LNCAP (cell line): ENCODE results near the gene B3GALT5.

Experiments used
- CTCF ChIP-seq: fragments of 450-650 bp; IDR thresholded peaks from 2 replicates; pipeline ENCODE4 v1.5.1; 2017; ENCODE audit warnings: mild to moderate bottlenecking

B3GALT5 gene

GRCh38 chr21:39613041-39613934 is 548 bp downstream of the B3GALT5 start:
- TF ChIP-seq CTCF, result no peak

- no peak for TF ChIP-seq CTCF
These were observed 3.6 kb downstream of the B3GALT5 start for GRCh38 chr21:39616211-39616772.

DNA sequence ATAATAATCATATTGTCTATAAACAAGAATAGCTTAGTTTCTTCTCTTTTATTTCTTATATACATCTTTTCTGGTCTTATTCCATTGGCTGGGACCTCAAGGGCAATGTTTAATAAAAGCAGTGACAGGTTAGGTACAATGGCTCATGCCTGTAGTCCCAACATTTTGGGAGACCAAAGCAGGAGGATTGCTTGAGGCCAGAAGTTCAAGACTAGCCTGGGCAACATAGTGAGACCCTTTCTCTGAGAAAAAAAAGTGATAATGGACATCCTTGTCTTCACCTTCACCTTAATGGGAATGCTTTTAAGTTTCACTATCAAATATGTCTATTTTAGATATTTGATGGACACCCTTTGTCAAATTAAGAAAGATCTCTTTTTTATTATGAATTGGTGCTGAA is 8.1 kb downstream of the B3GALT5 start:
- TF ChIP-seq CTCF, result no peak

DNA sequence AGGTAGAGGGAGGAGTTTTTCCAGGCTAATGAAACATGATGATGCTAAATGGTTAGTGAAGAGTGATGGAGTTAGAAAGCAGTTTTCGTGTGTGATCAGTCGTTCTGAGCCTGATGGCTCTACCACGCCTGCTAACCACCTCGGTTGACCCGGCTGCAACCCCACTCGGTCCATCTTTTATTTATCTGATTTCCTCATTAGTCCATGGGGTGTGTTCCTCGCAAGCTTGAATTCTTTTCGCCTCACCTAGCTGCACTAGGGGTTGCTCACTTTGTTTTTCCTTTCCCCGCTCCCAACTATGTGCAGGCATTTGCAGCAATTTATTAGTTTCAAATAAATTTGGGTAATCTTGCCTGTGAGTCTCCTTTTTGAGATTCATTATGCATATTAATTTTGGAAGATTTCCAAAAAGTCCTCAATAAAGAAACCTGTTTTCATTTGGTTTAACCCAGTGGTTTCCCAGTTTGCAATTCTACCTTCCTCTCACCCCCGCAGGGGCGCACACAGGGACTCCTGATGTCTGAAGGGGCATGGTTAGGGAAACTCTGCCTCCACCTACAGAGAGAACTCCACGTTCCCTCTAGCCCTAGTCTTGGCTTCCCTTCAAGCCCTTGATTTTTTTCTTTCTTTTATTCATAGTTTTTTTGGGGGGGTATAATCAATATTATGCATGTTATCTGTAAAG is 12.6 kb downstream of the B3GALT5 start:
- TF ChIP-seq CTCF, result no peak

DNA sequence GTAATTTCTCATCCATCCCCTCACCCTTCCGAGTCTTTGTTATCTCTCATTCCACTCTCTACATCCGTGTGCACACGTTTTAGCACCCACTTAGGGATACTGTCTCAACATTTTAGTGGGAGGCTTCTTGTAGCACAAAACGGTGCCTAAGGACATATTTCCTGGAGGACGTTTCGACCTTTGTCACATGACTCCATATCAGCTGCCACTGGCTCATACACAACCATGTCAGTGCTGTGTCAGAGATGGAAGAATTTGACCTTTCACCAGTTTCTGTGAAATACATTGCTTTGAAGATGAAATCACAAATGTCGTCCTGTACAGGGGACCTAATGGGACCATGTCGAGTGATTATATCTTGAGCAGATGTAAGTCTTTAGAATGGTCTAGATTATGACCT is 15.6 kb downstream of the B3GALT5 start:
- TF ChIP-seq CTCF, result no peak

DNA sequence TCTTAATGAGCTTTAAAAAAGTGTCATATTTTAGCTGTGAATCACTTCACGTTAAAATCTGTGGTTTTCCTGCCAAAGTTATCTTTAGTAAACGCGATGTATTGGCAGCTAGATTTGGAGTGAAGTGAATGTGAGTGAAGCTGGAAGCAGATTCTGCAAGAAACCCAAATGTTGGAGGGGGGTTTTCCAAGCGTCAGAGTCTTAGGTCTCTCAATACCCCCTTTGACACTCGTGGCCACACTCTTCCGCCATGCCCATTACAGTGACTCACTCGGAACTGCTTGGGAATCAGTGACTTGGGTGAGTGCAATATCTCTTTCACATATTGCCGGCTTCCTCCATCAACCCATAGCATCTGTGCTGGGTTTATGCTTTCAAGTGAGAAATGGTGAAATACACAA is 17.5 kb downstream of the B3GALT5 start:
- TF ChIP-seq CTCF, result no peak

- peak; percentile 24; the same call in 1 of the 2 replicates for TF ChIP-seq CTCF
These were observed 18.1 kb downstream of the B3GALT5 start for GRCh38 chr21:39630827-39631226.
